NOMO-1 treated with DMSO at 0.1 percent for 48 hours (cell line): Measurements from ENCODE around the gene CHN1.
A peak's percentile ranks its signal among the peaks of the same experiment; 100 is the strongest.

Experiments used
- DNase-seq: peaks from one replicate; lab custom pipeline; 2025; ENCODE audit not compliant: unreplicated experiment; lab: John Stamatoyannopoulos, UW

CHN1 gene

GRCh38 chr2:174972924-174973323, 32.3 kb downstream of the CHN1 start:
- no peak for DNase-seq

GRCh38 chr2:174971868-174972781, 33.1 kb downstream of the CHN1 start:
- DNase-seq, result no peak

GRCh38 chr2:174970092-174970491, 35.1 kb downstream of the CHN1 start:
- no peak for DNase-seq

- peak; percentile 31 for DNase-seq
Observed at GRCh38 chr2:174969091-174969734, 36.0 kb downstream of the CHN1 start.

GRCh38 chr2:174967691-174968260, 37.4 kb downstream of the CHN1 start:
- DNase-seq, result no peak

- no peak for DNase-seq
Observed at GRCh38 chr2:174967086-174967485, 38.1 kb downstream of the CHN1 start.

GRCh38 chr2:174965992-174966744, 39.0 kb downstream of the CHN1 start:
- DNase-seq, result no peak

- DNase-seq, result no peak
Observed at GRCh38 chr2:174965551-174965950, 39.6 kb downstream of the CHN1 start.

- DNase-seq, result no peak
Observed at GRCh38 chr2:174964404-174964803, 40.8 kb downstream of the CHN1 start.

- no peak for DNase-seq
Observed at GRCh38 chr2:174963437-174964400, 41.5 kb downstream of the CHN1 start.

- DNase-seq, result no peak
Observed at GRCh38 chr2:174959787-174960186, 45.4 kb downstream of the CHN1 start.

GRCh38 chr2:174957050-174957449, 48.1 kb downstream of the CHN1 start:
- no peak for DNase-seq

- DNase-seq, result no peak
Observed at GRCh38 chr2:174952607-174953006, 52.6 kb downstream of the CHN1 start.

GRCh38 chr2:174951745-174952144, 53.4 kb downstream of the CHN1 start:
- DNase-seq, result no peak

GRCh38 chr2:174949988-174950687, 55.0 kb downstream of the CHN1 start:
- DNase-seq, result no peak

- DNase-seq, result no peak
Observed at GRCh38 chr2:174945601-174946260, 59.5 kb downstream of the CHN1 start.

- DNase-seq, result no peak
Observed at GRCh38 chr2:174939046-174939445, 66.1 kb downstream of the CHN1 start.

- DNase-seq, result no peak
Observed at GRCh38 chr2:174931724-174932123, 73.5 kb downstream of the CHN1 start.

GRCh38 chr2:174929786-174930185, 75.4 kb downstream of the CHN1 start:
- no peak for DNase-seq
